GM23338 (cell line): Measurements from ENCODE around the gene SSH2. TPM values are rescaled to one million over a fixed set of nuclear protein-coding genes. Genes with fewer than 3 reads are reported as not detected.

Experiments used
- ATAC-seq: fragments of 200-7000 bp; cut with Tn5 transposase; 3 replicates; pipeline ENCODE4 v1.9.1; 2020
- DNase-seq: peaks from one replicate; pipeline ENCODE4 v3.0.0-alpha.2; 2015; ENCODE audit warnings: low spot score
- H2AFZ ChIP-seq: fragments of 200-600 bp; sonication (generic); 2 replicates; pipeline ENCODE4 v1.8.0; 2016; ENCODE audit warnings: antibody characterized with exemption, mild to moderate bottlenecking, moderate library complexity
- H3F3A ChIP-seq: fragments of 200-600 bp; sonication (generic); replicated peaks from 2 replicates; pipeline ENCODE4 v1.8.0; 2017; ENCODE audit warnings: antibody characterized with exemption, mixed run types, low read depth
- H3K27ac ChIP-seq: fragments of 200-600 bp; sonication (generic); 2 replicates; pipeline ENCODE4 v1.6.1; 2016; ENCODE audit warnings: low read depth
- H3K27me3 ChIP-seq: fragments of 200-600 bp; sonication (generic); 2 replicates; pipeline ENCODE4 v1.8.0; 2016; ENCODE audit warnings: mild to moderate bottlenecking, mixed run types, moderate library complexity; ENCODE audit not compliant: insufficient read depth
- H3K36me3 ChIP-seq: fragments of 200-600 bp; sonication (generic); 2 replicates; pipeline ENCODE4 v1.8.0; 2016; ENCODE audit warnings: mild to moderate bottlenecking; ENCODE audit not compliant: insufficient read depth
- H3K4me1 ChIP-seq: fragments of 200-600 bp; sonication (generic); 2 replicates; pipeline ENCODE4 v1.8.0; 2016; ENCODE audit warnings: mild to moderate bottlenecking, moderate library complexity; ENCODE audit not compliant: insufficient read depth
- H3K4me2 ChIP-seq: fragments of 200-600 bp; sonication (generic); 2 replicates; pipeline ENCODE4 v1.7.1; 2017; ENCODE audit warnings: mixed run types
- H3K4me3 ChIP-seq: fragments of 200-600 bp; sonication (generic); 2 replicates; pipeline ENCODE4 v1.6.1; 2016; ENCODE audit warnings: mixed run types
- H3K79me2 ChIP-seq: fragments of 200-600 bp; sonication (generic); replicated peaks from 2 replicates; pipeline ENCODE4 v1.8.0; 2017; ENCODE audit warnings: mild to moderate bottlenecking; ENCODE audit not compliant: insufficient read depth
- H3K9me2 ChIP-seq: fragments of 200-600 bp; sonication (generic); 2 replicates; pipeline ENCODE4 v1.8.0; 2017; ENCODE audit not compliant: insufficient read depth
- H4K20me1 ChIP-seq: fragments of 200-600 bp; sonication (generic); replicated peaks from 2 replicates; pipeline ENCODE4 v1.8.0; 2017; ENCODE audit warnings: mild to moderate bottlenecking; ENCODE audit not compliant: insufficient read depth
- H3K27ac Mint-ChIP-seq: 2 replicates; pipeline ENCODE4 v1.8.0; 2020; ENCODE audit warnings: inconsistent platforms, mild to moderate bottlenecking, moderate library complexity, mixed read lengths
- H3K27me3 Mint-ChIP-seq: 3 replicates; pipeline ENCODE4 v1.8.0; 2022; ENCODE audit warnings: low read depth, mild to moderate bottlenecking, moderate library complexity, mixed read lengths, inconsistent platforms; ENCODE audit not compliant: insufficient read depth, poor library complexity
- H3K36me3 Mint-ChIP-seq: 3 replicates; pipeline ENCODE4 v1.8.0; 2021; ENCODE audit warnings: low read depth, mild to moderate bottlenecking, inconsistent platforms, moderate library complexity, mixed read lengths
- H3K4me1 Mint-ChIP-seq: 3 replicates; pipeline ENCODE4 v1.8.0; 2020; ENCODE audit warnings: mild to moderate bottlenecking, inconsistent platforms, mixed read lengths
- H3K4me3 Mint-ChIP-seq: 3 replicates; pipeline ENCODE4 v1.8.0; 2021; ENCODE audit warnings: moderate library complexity, mild to moderate bottlenecking, inconsistent platforms, mixed read lengths
- H3K9me3 Mint-ChIP-seq: 3 replicates; pipeline ENCODE4 v1.8.0; 2020; ENCODE audit warnings: moderate library complexity, mild to moderate bottlenecking, inconsistent platforms, mixed read lengths
- CREB1 ChIP-seq: fragments of 250-450 bp; sonication (Bioruptor Pico); IDR thresholded peaks from 2 replicates; pipeline ENCODE4 v1.5.0; 2020; ENCODE audit warnings: low read depth, mild to moderate bottlenecking, moderate library complexity
- POLR2AphosphoS5 ChIP-seq: IDR thresholded peaks from 2 replicates; pipeline ENCODE4 v1.6.1; 2016; ENCODE audit warnings: antibody characterized with exemption, low read depth
- STAT1 ChIP-seq: IDR thresholded peaks from one replicate; pipeline ENCODE4 v1.6.1; 2016; ENCODE audit warnings: antibody characterized with exemption; ENCODE audit not compliant: unreplicated experiment
- ZNF114 ChIP-seq: fragments of 250-450 bp; sonication (Bioruptor Pico); IDR thresholded peaks from 2 replicates; pipeline ENCODE4 v1.5.0; 2020; ENCODE audit warnings: mild to moderate bottlenecking, moderate library complexity
- ZNF331 ChIP-seq: fragments of 250-450 bp; sonication (Bioruptor Pico); IDR thresholded peaks from 2 replicates; pipeline ENCODE4 v1.5.0; 2020; ENCODE audit warnings: low read depth, mild to moderate bottlenecking, moderate library complexity
- ZNF462 ChIP-seq: fragments of 250-450 bp; sonication (Bioruptor Pico); IDR thresholded peaks from 2 replicates; pipeline ENCODE4 v1.5.0; 2020; ENCODE audit warnings: mild to moderate bottlenecking, moderate library complexity
- polyA plus RNA-seq: library from polyadenylated mRNA; unstranded; fragments of >200 nt; fragmentation: Nextera tagmentation; extraction: Ambion mirVana; gene quantifications from 2 replicates; pipeline ENCODE4 v1.2.1, GENCODE V29; 2016
- total RNA-seq: library from RNA; depleted of rRNA; stranded (reverse); fragments of >200 nt; shearing (Covaris generic); gene quantifications from 2 replicates; pipeline ENCODE4 v1.2.3, GENCODE V29; 2014
- TF ChIP-seq, protein P1 (sequence below), 2 experiments: fragments of 200-600 bp in 1 of 2; sonication (generic) in 1 of 2; conservative IDR thresholded peaks; 2 replicates each; pipeline versions ENCODE4 v1.5.1 to v1.6.1; 2016 to 2017; ENCODE audit warnings: antibody characterized with exemption in 2 of 2, low read depth in 2 of 2, mild to moderate bottlenecking in 2 of 2, moderate library complexity in 1 of 2

Gene SSH2
- total and polyA plus RNA-seq, 2 experiments from 2014 or later, result 9.9 to 12.1 TPM

GRCh38 chr17:29777663-29778062 lies 152.4 kb downstream of the SSH2 start (continued):
- no peak for TF ChIP-seq CREB1 (CRISPR knock-in tag)
- TF ChIP-seq ZNF462 (CRISPR knock-in tag), result no peak
- TF ChIP-seq POLR2AphosphoS5, result no peak
- no peak for TF ChIP-seq ZNF114
- TF ChIP-seq ZNF331, result no peak
- TF ChIP-seq, protein P1, sequence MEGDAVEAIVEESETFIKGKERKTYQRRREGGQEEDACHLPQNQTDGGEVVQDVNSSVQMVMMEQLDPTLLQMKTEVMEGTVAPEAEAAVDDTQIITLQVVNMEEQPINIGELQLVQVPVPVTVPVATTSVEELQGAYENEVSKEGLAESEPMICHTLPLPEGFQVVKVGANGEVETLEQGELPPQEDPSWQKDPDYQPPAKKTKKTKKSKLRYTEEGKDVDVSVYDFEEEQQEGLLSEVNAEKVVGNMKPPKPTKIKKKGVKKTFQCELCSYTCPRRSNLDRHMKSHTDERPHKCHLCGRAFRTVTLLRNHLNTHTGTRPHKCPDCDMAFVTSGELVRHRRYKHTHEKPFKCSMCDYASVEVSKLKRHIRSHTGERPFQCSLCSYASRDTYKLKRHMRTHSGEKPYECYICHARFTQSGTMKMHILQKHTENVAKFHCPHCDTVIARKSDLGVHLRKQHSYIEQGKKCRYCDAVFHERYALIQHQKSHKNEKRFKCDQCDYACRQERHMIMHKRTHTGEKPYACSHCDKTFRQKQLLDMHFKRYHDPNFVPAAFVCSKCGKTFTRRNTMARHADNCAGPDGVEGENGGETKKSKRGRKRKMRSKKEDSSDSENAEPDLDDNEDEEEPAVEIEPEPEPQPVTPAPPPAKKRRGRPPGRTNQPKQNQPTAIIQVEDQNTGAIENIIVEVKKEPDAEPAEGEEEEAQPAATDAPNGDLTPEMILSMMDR (conservative IDR thresholded peaks at IDR 0.05; ENCODE audit: low read depth in 2 of 2), result no peak; a peak in 1 of 4 replicates

DNA sequence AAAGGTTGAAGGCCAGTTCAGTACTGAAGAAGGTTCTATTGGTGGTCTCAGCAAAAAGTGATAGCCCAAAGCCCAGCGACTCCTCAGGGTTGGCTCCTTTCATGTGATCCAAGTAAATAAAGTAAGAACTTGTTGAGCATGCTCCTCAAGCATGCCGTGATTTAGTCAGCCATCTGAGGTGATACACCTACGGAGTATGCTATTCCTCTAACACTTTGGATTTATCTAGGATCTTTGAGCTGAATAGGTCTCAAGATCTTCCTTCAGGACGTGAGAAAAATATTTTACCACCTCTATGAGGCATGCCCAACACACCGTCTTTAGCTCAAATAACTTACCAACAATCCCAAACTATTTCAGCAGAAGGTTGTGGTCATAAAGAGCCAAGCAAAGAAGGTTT lies 154.0 kb downstream of the SSH2 start:
- Histone ChIP-seq H3F3A (no peaks in the 10 kb centered on the region), H3K9me2 (0 out of 2 replicates have a peak, but pooled peaks cover 5% of the 10 kb centered on the region), H3K4me3 (no peak overlapping the region), H3K4me2 (no peak overlapping the region), H3K27me3 (no peaks in the 10 kb centered on the region), H3K36me3 (no peaks in the 10 kb centered on the region), H3K27ac (no peak overlapping the region), H3K4me1 (no peaks in the 10 kb centered on the region), H2AFZ (no peak overlapping the region), H3K79me2 (no peaks in the 10 kb centered on the region), H4K20me1 (no peaks in the 10 kb centered on the region; the same call in 1 of the 2 replicates)
- Mint-ChIP-seq H3K27ac (no peak overlapping the region), H3K36me3 (no peaks in the 10 kb centered on the region; the same call in 2 of the 3 replicates), H3K4me1 (peaks cover 5% of the 10 kb centered on the region; the same call in 2 of the 3 replicates), H3K27me3 (peaks cover 4% of the 10 kb centered on the region), H3K9me3 (no peaks in the 10 kb centered on the region), H3K4me3 (no peak overlapping the region)
- no peak for DNase-seq
- TF ChIP-seq STAT1, result no peak
- no peak for ATAC-seq
